ENCODE measurements around the gene KCTD3.

KCTD3 gene

GRCh38 chr1:215652371-215652770 is 85.3 kb downstream of the KCTD3 start:
- H3K27ac ChIP-seq (ENCODE audit: low read depth, low read length), result no peak overlapping the region
- H3K36me3 ChIP-seq (ENCODE audit: insufficient read depth, low read length), result no peaks in the 10 kb centered on the region
- no peak overlapping the region for H3K4me3 ChIP-seq (ENCODE audit: low read depth, low read length)
- H3K27me3 ChIP-seq (ENCODE audit: insufficient read depth, low read length), result peaks cover 3% of the 10 kb centered on the region; the same call in 1 of the 2 replicates
- peak overlapping the region; percentile 19 for H2AFZ ChIP-seq (ENCODE audit: low read length, unreplicated experiment)
- no peaks in the 10 kb centered on the region for H3K79me2 ChIP-seq (ENCODE audit: control insufficient read depth, insufficient read depth, low read length, unreplicated experiment)
- peaks cover 10% of the 10 kb centered on the region for H3K4me1 ChIP-seq (ENCODE audit: control insufficient read depth, insufficient read depth, low read length, unreplicated experiment)

- Histone ChIP-seq H3K36me3 (ENCODE audit: insufficient read depth, low read length) (no peaks in the 10 kb centered on the region), H3K4me3 (ENCODE audit: low read depth, low read length) (no peak overlapping the region), H3K79me2 (ENCODE audit: control insufficient read depth, insufficient read depth, low read length, unreplicated experiment) (no peaks in the 10 kb centered on the region), H3K4me1 (ENCODE audit: control insufficient read depth, insufficient read depth, low read length, unreplicated experiment) (peaks cover 3% of the 10 kb centered on the region), H3K27ac (ENCODE audit: low read depth, low read length) (no peak overlapping the region), H2AFZ (ENCODE audit: low read length, unreplicated experiment) (no peak overlapping the region), H3K27me3 (ENCODE audit: insufficient read depth, low read length) (peaks cover 5% of the 10 kb centered on the region; the same call in 1 of the 2 replicates)
Measured at GRCh38 chr1:215657047-215657446, 89.9 kb downstream of the KCTD3 start.

GRCh38 chr1:215660259-215660658 is 93.2 kb downstream of the KCTD3 start:
- Histone ChIP-seq H3K27ac (ENCODE audit: low read depth, low read length) (no peak overlapping the region), H2AFZ (ENCODE audit: low read length, unreplicated experiment) (no peak overlapping the region)

GRCh38 chr1:215661033-215661432 is 93.9 kb downstream of the KCTD3 start:
- H3K4me1 ChIP-seq (ENCODE audit: control insufficient read depth, insufficient read depth, low read length, unreplicated experiment), result peaks cover 3% of the 10 kb centered on the region
- no peaks in the 10 kb centered on the region for H3K79me2 ChIP-seq (ENCODE audit: control insufficient read depth, insufficient read depth, low read length, unreplicated experiment)
- no peak overlapping the region for H3K4me3 ChIP-seq (ENCODE audit: low read depth, low read length)

More at GRCh38 chr1:215660259-215660658, 93.2 kb downstream of the KCTD3 start:
- Histone ChIP-seq H3K79me2 (ENCODE audit: control insufficient read depth, insufficient read depth, low read length, unreplicated experiment) (no peaks in the 10 kb centered on the region), H3K4me1 (ENCODE audit: control insufficient read depth, insufficient read depth, low read length, unreplicated experiment) (no peaks in the 10 kb centered on the region), H3K36me3 (ENCODE audit: insufficient read depth, low read length) (no peaks in the 10 kb centered on the region), H3K4me3 (ENCODE audit: low read depth, low read length) (no peak overlapping the region), H3K27me3 (ENCODE audit: insufficient read depth, low read length) (peaks cover 5% of the 10 kb centered on the region; the same call in 1 of the 2 replicates)

GRCh38 chr1:215665215-215665614 is 98.1 kb downstream of the KCTD3 start:
- Histone ChIP-seq H2AFZ (ENCODE audit: low read length, unreplicated experiment) (no peak overlapping the region), H3K4me3 (ENCODE audit: low read depth, low read length) (no peak overlapping the region), H3K79me2 (ENCODE audit: control insufficient read depth, insufficient read depth, low read length, unreplicated experiment) (no peaks in the 10 kb centered on the region), H3K27ac (ENCODE audit: low read depth, low read length) (no peak overlapping the region), H3K36me3 (ENCODE audit: insufficient read depth, low read length) (no peaks in the 10 kb centered on the region), H3K27me3 (ENCODE audit: insufficient read depth, low read length) (no peaks in the 10 kb centered on the region; the same call in 1 of the 2 replicates), H3K4me1 (ENCODE audit: control insufficient read depth, insufficient read depth, low read length, unreplicated experiment) (peaks cover 3% of the 10 kb centered on the region)

More at GRCh38 chr1:215661033-215661432, 93.9 kb downstream of the KCTD3 start:
- Histone ChIP-seq H3K27ac (ENCODE audit: low read depth, low read length) (no peak overlapping the region), H3K27me3 (ENCODE audit: insufficient read depth, low read length) (peaks cover 5% of the 10 kb centered on the region; the same call in 1 of the 2 replicates), H2AFZ (ENCODE audit: low read length, unreplicated experiment) (no peak overlapping the region), H3K36me3 (ENCODE audit: insufficient read depth, low read length) (no peaks in the 10 kb centered on the region)

- H3K27ac ChIP-seq (ENCODE audit: low read depth, low read length), result no peak overlapping the region
- H3K36me3 ChIP-seq (ENCODE audit: insufficient read depth, low read length), result no peaks in the 10 kb centered on the region
- H3K27me3 ChIP-seq (ENCODE audit: insufficient read depth, low read length), result peaks cover 5% of the 10 kb centered on the region; the same call in 1 of the 2 replicates
- no peak overlapping the region for H3K4me3 ChIP-seq (ENCODE audit: low read depth, low read length)
- H3K4me1 ChIP-seq (ENCODE audit: control insufficient read depth, insufficient read depth, low read length, unreplicated experiment), result peaks cover 3% of the 10 kb centered on the region
- H3K79me2 ChIP-seq (ENCODE audit: control insufficient read depth, insufficient read depth, low read length, unreplicated experiment), result no peaks in the 10 kb centered on the region
- H2AFZ ChIP-seq (ENCODE audit: low read length, unreplicated experiment), result no peak overlapping the region
Measured at GRCh38 chr1:215667761-215668160, 100.7 kb downstream of the KCTD3 start.

- Histone ChIP-seq H2AFZ (ENCODE audit: low read length, unreplicated experiment) (no peak overlapping the region), H3K4me1 (ENCODE audit: control insufficient read depth, insufficient read depth, low read length, unreplicated experiment) (peaks cover 3% of the 10 kb centered on the region), H3K79me2 (ENCODE audit: control insufficient read depth, insufficient read depth, low read length, unreplicated experiment) (no peaks in the 10 kb centered on the region), H3K27ac (ENCODE audit: low read depth, low read length) (no peak overlapping the region), H3K27me3 (ENCODE audit: insufficient read depth, low read length) (peaks cover 5% of the 10 kb centered on the region; the same call in 1 of the 2 replicates), H3K36me3 (ENCODE audit: insufficient read depth, low read length) (no peaks in the 10 kb centered on the region), H3K4me3 (ENCODE audit: low read depth, low read length) (no peak overlapping the region)
Measured at GRCh38 chr1:215669806-215670491, 102.8 kb downstream of the KCTD3 start.

Data from ACC112 (cell line).